Limb (tissue), 2 donors: ENCODE measurements around the gene FOXN3.
A peak's percentile ranks its signal among the peaks of the same experiment; 100 is the strongest.

Source experiments
- DNase-seq, 2 donors: peaks; one replicate each; pipeline ENCODE4 v3.0.0-alpha.2; 2016; ENCODE audit errors: extremely low spot score in 2 of 2

The FOXN3 gene

DNA sequence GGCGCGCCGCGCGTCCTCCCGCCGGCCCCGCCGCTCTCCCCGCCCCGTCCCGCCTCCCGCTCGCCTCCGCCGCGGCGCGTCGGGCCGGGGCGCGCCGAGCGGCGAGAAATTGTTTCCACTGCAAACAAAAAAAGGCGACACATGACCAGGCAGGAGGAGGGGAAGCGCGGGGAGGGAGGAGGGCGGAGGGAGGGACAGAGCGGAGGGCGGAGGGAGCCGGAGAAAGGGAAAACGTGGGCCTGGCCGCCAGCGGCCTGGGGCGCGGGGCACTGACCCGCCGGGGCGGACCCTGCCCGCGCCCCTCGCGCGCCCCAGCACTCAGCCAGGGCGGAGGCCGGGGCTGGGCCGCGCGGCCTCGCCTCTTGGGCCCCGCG, at the start of gene FOXN3:
Gene FOXN3 (minus strand): TSS at position 143 of the 374 bp plus-strand sequence. CDS start 4,757 bp downstream, outside the sequence.
- DNase-seq: peak; percentile 93 to 94

DNA sequence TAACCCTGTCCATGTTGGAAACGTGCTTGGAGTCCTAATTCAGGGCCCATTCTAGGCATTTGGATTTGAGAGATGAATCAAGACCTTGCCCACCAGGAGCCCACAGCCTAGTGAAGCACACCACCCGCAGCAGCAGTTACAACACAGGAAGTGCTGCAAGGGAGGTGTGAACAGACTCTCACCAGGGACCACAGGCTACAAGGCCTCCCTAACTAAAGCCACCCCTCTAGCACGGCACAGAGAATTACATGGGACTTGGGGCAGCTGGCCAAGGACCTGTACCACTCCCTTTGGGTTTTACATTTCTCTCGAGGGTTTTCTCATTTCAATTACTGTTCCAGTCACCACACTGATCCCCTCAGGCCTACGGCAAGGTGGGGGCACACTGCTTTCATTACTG, 49.5 kb upstream of the FOXN3 start:
- no peak for DNase-seq

DNA sequence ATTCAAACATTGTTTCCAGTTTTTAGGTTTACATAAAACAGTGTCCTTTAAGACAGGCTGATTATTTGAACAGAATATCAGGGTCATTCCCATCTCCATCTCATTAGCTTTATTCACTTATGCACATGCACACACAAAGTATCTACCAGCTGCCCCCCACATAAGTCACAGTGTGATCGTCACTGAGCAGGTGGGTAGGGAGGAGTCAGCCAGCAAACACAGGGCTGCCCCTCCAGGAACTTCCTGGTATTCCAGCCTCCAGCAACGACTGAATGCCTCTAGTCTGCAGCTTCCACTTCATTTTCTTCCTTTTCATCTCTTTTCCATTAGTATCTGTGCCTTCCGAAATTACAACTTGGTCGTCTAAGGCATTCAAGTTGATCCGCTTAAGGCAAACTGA, 48.8 kb upstream of the FOXN3 start:
- DNase-seq: no peak

- DNase-seq: no peak
Observed at GRCh38 chr14:89461256-89461655, 44.2 kb upstream of the FOXN3 start.

DNA sequence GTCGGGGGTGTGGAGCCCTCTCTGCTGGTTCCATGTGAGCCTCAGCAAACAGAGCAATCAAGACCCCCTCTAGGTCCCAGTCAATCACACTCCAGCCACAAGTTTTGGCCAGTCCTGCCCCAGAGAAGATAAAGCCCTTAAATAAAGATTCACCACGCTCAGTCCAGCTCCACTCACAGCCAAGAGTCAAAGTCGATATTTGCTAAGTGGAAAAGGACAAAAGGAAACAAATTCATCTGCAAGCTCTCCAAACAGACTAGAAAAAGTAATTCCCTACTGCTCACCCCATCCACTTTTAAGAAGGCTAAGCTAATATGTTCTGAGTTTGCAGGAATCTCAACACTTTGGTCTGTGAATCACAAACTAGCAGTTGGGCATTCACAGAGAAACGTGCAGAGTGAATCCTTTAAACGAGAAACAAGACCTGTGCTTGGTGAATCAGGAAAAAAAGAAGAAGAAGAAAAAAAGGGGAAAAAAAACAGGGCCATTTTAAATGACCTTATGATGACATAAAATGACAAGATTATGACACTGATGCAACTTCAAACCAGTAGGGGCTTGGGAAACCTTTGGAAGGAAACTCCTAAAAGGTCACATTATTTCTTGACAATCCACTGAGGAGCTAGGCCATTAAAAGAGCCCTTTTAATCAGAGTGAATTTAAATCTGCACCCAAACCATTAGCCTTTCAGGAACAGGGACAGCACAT, 41.8 kb upstream of the FOXN3 start:
- no peak for DNase-seq

DNA sequence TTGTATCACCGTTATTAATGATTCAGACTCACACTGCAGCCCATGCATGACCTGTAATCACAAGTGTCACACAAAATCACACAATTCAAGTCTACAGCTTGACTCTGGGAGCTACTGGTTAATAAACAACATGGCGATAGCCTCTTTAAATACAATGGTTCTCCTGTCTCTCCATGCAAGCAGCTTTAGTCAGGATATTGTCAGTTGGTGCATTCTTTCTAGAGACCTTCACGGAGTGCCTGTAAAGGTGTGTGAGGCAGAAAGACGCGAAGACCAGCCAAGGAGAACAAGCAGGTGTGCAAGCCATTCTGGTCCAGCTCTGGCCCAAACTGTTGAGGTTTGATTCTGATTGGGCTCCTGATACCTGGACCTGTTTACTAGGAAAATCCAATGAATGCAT, 40.0 kb upstream of the FOXN3 start:
- no peak for DNase-seq

DNA sequence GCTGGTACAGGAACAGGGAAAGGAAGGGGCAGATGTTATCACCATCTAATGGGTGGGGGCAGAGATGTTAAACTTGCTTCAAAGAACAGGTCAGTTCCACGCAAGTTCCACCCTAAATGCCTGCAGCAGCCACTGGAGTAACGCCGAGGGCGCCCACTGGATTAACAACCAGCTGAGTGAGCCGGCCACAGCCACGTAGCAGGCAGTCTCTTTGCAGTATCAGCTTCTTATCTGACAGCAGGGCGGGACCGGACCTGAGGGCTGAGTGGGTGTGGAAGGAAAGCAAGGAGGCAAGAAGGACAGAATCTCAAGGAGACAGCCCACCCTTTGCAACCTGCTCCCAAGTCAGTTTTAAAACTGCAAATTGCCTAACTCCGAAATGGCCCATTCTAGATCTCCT, 38.4 kb upstream of the FOXN3 start:
- no peak for DNase-seq

GRCh38 chr14:89454996-89455395, 38.0 kb upstream of the FOXN3 start:
- DNase-seq: no peak

DNA sequence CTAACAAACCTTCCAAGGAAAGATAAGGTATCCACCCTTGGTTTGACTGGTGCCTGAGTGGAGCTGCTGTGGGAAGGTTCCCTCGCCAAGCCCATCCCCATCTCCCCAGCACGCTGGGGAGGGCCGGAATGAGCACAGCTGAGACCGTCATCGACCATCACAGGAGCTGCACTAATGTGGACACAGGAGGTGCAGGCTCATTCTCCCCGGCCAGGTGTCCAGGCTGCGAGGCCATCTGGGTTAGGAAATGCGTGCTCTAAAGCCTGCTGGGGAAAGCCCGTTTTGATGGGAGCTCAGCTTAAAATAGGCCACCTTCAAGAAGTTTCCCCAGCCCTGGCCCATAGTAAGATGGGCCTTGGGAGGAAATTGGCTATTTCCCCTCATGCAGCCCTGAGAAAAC, 35.2 kb upstream of the FOXN3 start:
- DNase-seq: no peak

DNA sequence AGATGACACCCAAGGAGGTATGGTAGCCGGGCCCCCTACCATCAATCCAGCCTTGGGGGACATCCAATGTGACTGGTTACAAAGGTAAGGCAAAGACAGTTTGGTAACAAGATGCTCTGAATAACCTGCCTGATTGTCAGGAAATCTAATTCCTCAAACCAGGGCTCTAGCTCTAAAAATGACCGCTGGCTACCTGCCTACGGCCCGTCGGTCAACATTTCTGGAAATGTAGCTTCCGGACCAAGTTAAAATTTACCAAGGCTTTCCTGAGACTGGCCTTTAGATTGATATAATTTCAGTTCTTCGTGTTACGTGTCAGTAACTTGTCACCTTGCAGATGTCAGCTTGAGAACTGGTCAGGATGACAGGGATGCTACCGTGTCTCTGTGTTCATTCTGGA, 34.2 kb upstream of the FOXN3 start:
- no peak for DNase-seq

GRCh38 chr14:89447182-89447944, 30.3 kb upstream of the FOXN3 start:
- DNase-seq: no peak

- no peak for DNase-seq
Observed at GRCh38 chr14:89445273-89445973, 28.4 kb upstream of the FOXN3 start.

GRCh38 chr14:89444516-89445125, 27.6 kb upstream of the FOXN3 start:
- DNase-seq: no peak

DNA sequence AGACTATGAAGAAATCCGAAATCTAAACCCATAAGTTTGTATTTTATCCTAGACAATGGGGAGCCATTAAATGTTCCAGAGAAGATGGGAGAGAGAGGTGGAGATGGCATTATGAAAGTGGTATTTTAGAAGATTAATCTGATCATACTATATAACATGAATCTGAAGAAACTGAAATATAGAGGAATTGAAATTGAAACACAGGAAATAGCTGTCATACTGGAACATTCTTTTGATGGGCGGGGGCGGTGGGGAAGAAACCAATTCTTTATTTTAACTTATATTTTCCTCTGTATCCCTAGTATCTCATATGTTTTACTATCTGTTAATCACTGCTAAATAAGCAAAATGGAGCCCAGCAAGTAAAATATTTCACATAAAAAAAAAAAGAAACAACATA, 27.0 kb upstream of the FOXN3 start:
- no peak for DNase-seq

GRCh38 chr14:89443042-89443629, 26.1 kb upstream of the FOXN3 start:
- DNase-seq: no peak

DNA sequence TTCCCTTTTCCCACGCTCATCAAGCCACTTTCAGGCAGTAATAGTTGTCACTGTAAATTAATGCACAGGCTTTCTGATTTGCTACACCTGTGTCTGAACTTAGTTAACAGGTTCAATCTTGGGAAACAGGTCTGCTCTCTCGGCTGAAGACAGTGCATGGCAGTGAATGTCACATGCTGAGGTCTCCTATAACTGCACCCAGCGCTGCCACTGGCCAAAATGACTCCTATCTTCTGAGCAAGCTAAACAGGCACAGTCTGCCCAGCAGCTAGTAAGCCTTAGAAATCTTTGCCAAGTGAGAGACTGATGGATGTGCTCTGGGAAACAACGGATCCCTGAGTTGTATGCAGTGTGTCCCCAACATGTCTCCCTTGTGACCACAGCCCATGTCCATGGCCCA, 25.2 kb upstream of the FOXN3 start:
- no peak for DNase-seq

- DNase-seq: no peak
Observed at GRCh38 chr14:89440986-89441909, 24.2 kb upstream of the FOXN3 start.

- DNase-seq: no peak
Observed at GRCh38 chr14:89435892-89436656, 19.0 kb upstream of the FOXN3 start.

GRCh38 chr14:89435492-89435891, 18.5 kb upstream of the FOXN3 start:
- DNase-seq: no peak

- no peak for DNase-seq
Observed at GRCh38 chr14:89432226-89432625, 15.2 kb upstream of the FOXN3 start.
